ENCODE measurements around the gene CYGB. TPM values are rescaled to one million over a fixed set of nuclear protein-coding genes. Genes with fewer than 3 reads are reported as not detected.
"Not testable (repeated sequence)": the region's sequence is repeated elsewhere in the genome, so short reads cannot be mapped to it uniquely, and the experiment has no call there.

Gene CYGB
- total RNA-seq, 1 experiment from 2014 or later: 0.56 TPM

DNA sequence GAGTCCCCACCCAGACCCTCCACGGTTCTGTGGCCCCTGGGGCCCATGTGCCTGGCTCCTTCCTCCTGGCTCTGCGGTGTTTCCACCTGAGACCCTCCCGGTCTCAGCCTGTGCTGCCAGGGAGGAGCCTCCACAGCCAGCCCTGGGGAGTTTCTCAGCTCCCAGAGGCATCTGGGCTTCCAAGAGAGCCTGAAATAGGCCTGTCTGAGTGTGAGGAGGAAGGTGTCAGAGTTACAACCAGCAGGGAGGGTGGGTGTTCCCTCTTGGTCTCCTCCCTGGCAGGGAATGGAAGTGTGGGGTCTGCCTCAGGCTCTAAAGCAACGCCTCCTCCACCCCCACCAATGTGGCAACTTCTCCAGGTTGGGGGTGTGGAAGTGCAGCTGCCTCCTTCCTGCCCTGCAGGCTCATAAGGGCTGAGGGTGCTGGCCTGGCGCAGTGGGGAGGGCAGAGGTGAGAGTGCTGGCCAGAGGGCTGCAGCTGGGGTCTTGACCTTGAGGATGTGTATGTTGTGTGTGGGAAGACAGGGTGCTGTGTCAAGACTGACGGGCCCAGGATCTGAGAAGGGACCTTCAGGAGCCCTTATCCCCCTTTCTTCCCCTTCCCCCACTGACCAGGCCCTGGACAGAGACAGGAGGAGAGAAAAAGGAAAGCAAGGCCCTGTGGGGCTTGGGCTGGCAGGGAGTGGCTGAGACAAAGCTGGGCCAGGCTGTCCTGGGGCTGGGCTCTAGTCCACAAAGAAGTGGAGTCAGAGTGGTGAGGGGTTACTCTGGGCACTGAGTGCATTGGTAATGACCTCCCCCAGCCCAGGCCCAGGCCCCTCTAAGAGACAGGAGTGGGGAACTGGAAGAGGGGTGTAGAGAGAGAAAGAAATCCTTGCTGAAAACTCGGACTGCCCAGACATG lies 2.4 kb downstream of the CYGB start:
- Histone ChIP-seq H3K27me3 (replicated peaks; ENCODE audit: insufficient read depth, low read depth, low read length, poor library complexity) (peaks cover 5% of the 10 kb centered on the region), H3K36me3 (ENCODE audit: insufficient read depth, low read length, poor library complexity, severe bottlenecking) (no peaks in the 10 kb centered on the region), H3K4me1 (ENCODE audit: insufficient read depth, low read length, poor library complexity, severe bottlenecking) (peaks cover 2% of the 10 kb centered on the region), H3K4me3 (ENCODE audit: low read depth, low read length, poor library complexity, severe bottlenecking) (no peak overlapping the region), H3K9me3 (ENCODE audit: low read depth, low read length, poor library complexity, severe bottlenecking) (no peaks in the 10 kb centered on the region), H3K27ac (ENCODE audit: low read depth, low read length, poor library complexity, severe bottlenecking) (no peak overlapping the region)
- CTCF ChIA-PET: no interaction called here
- POLR2A ChIA-PET (ENCODE audit: low non-redundant PET): no interaction called here
- no peak for DNase-seq (ENCODE audit: low spot score)
- intact Hi-C loops (cut with micrococcal nuclease; ENCODE audit: unreplicated experiment): no loop called here
- BruUV-seq (replicated peaks): no TSS peak
- TF ChIP-seq, protein P1, sequence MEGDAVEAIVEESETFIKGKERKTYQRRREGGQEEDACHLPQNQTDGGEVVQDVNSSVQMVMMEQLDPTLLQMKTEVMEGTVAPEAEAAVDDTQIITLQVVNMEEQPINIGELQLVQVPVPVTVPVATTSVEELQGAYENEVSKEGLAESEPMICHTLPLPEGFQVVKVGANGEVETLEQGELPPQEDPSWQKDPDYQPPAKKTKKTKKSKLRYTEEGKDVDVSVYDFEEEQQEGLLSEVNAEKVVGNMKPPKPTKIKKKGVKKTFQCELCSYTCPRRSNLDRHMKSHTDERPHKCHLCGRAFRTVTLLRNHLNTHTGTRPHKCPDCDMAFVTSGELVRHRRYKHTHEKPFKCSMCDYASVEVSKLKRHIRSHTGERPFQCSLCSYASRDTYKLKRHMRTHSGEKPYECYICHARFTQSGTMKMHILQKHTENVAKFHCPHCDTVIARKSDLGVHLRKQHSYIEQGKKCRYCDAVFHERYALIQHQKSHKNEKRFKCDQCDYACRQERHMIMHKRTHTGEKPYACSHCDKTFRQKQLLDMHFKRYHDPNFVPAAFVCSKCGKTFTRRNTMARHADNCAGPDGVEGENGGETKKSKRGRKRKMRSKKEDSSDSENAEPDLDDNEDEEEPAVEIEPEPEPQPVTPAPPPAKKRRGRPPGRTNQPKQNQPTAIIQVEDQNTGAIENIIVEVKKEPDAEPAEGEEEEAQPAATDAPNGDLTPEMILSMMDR (conservative IDR thresholded peaks at IDR 0.05; ENCODE audit: low read depth, low read length): no peak
- TF ChIP-seq EZH2 (IDR thresholded peaks at IDR 0.05; ENCODE audit: borderline replicate concordance, low read depth, low read length, poor library complexity, severe bottlenecking): no peak

DNA sequence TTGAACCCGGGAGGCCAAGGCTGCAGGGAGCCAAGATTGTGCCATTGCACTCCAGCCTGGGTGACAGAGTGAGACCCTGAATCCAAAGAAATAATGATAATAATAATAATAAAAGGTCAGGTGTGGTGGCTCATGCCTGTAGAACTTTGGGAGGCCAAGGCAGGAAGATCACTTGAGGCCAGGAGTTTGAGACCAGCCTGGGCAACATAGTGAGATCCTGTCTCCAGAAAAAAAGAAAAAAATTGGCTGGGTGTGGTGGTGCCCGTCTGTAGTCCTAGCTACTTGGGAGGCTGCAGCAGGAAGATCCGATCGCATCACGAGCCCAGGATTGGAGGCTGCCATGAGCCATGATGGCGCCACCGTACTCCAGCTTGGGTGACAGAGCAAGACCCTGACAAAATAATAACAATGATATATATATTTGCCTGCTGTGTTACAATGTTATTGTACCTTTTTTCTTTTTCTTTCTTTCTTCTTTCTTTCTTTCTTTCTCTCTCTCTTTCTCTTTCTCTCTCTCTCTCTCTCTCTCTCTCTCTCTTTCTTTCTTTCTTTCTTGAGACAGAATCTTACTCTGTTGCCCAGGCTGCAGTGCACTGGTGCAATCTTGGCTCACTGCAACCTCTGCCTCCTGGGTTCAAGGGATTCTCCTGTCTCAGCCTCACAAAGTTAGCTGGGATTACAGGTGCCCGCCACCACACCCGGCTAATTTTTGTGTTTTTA lies 3.7 kb downstream of the CYGB start:
- H3K27me3 ChIP-seq (replicated peaks; ENCODE audit: insufficient read depth, low read depth, low read length, poor library complexity); CTCF ChIA-PET; POLR2A ChIA-PET (ENCODE audit: low non-redundant PET); H3K27ac ChIP-seq (ENCODE audit: low read depth, low read length, poor library complexity, severe bottlenecking); H3K4me3 ChIP-seq (ENCODE audit: low read depth, low read length, poor library complexity, severe bottlenecking); H3K9me3 ChIP-seq (ENCODE audit: low read depth, low read length, poor library complexity, severe bottlenecking); H3K36me3 ChIP-seq (ENCODE audit: insufficient read depth, low read length, poor library complexity, severe bottlenecking); DNase-seq (ENCODE audit: low spot score); intact Hi-C loops (cut with micrococcal nuclease; ENCODE audit: unreplicated experiment); BruUV-seq (replicated peaks): not testable (repeated sequence)
- peaks cover 15% of the 10 kb centered on the region for H3K4me1 ChIP-seq (ENCODE audit: insufficient read depth, low read length, poor library complexity, severe bottlenecking)

DNA sequence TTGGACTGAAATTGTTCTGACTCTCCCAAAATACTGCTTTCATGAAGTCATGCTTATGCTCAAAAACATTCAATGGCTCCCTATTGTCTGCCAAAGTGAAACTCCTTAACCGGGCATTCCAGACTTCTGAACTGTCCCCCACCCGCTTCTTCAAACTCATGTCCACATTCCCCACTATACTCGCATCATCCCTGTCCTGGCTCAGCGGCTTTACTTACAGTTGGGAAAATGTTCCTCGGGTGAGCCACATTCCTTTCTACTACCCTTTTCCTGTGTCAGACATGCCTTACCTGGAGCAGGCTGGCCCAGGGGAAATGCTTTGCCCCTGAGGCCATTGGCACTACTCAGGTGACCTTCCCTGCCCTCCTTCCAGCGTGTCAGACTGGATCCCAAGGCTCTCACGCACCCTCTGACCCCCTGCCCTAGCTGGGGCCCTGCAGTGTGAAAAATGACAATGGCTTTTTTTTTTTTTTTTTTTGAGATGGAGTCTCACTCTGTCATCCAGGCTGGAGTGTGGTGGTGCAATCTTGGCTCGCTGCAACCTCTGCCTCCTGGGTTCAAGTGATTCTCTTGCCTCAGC lies 5.3 kb downstream of the CYGB start:
- H3K36me3 ChIP-seq (ENCODE audit: insufficient read depth, low read length, poor library complexity, severe bottlenecking): no peaks in the 10 kb centered on the region
- no TSS peak for BruUV-seq (replicated peaks)
- H3K4me1 ChIP-seq (ENCODE audit: insufficient read depth, low read length, poor library complexity, severe bottlenecking): peaks cover 15% of the 10 kb centered on the region
- no peaks in the 10 kb centered on the region for H3K9me3 ChIP-seq (ENCODE audit: low read depth, low read length, poor library complexity, severe bottlenecking)
- intact Hi-C loops (cut with micrococcal nuclease; ENCODE audit: unreplicated experiment): no loop called here
- no peak overlapping the region for H3K4me3 ChIP-seq (ENCODE audit: low read depth, low read length, poor library complexity, severe bottlenecking)
- H3K27me3 ChIP-seq (replicated peaks; ENCODE audit: insufficient read depth, low read depth, low read length, poor library complexity): no peaks in the 10 kb centered on the region
- TF ChIP-seq EZH2 (IDR thresholded peaks at IDR 0.05; ENCODE audit: borderline replicate concordance, low read depth, low read length, poor library complexity, severe bottlenecking): no peak
- TF ChIP-seq, protein P1 (conservative IDR thresholded peaks at IDR 0.05; ENCODE audit: low read depth, low read length): no peak
- POLR2A ChIA-PET (ENCODE audit: low non-redundant PET): no interaction called here
- H3K27ac ChIP-seq (ENCODE audit: low read depth, low read length, poor library complexity, severe bottlenecking): no peak overlapping the region
- CTCF ChIA-PET: no interaction called here
- DNase-seq (ENCODE audit: low spot score): no peak

Data from A673 (cell line).